Stimulated activated CD8-positive, alpha-beta memory T cell treated with anti-CD3 and anti-CD28 coated beads, Interleukin-2, amount 100 ng/mL, for 48 hours (primary cell): ENCODE data around the gene IFFO2.

Experiments used
- DNase-seq, 2 donors: peaks; one replicate each; pipeline ENCODE4 v3.0.0-alpha.2; 2020; ENCODE audit warnings: low read depth in 2 of 2

The IFFO2 gene

GRCh38 chr1:18950401-18951026 is 6.0 kb downstream of the IFFO2 start:
- DNase-seq: peak in 1 of 2 donors; percentile 31

GRCh38 chr1:18949686-18950400 is 6.6 kb downstream of the IFFO2 start:
- DNase-seq: no peak

- DNase-seq: no peak
Measured at GRCh38 chr1:18948913-18949685, 7.4 kb downstream of the IFFO2 start.

- peak in 1 of 2 donors; percentile 27 for DNase-seq
Measured at GRCh38 chr1:18948048-18948912, 8.2 kb downstream of the IFFO2 start.

GRCh38 chr1:18947570-18947969 is 8.9 kb downstream of the IFFO2 start:
- no peak for DNase-seq

GRCh38 chr1:18946550-18947381 is 9.7 kb downstream of the IFFO2 start:
- no peak for DNase-seq

- no peak for DNase-seq
Measured at GRCh38 chr1:18945401-18945849, 11.1 kb downstream of the IFFO2 start.

- no peak for DNase-seq
Measured at GRCh38 chr1:18944810-18945209, 11.7 kb downstream of the IFFO2 start.

- no peak for DNase-seq
Measured at GRCh38 chr1:18943914-18944572, 12.4 kb downstream of the IFFO2 start.

- no peak for DNase-seq
Measured at GRCh38 chr1:18943162-18943561, 13.3 kb downstream of the IFFO2 start.

- DNase-seq: no peak
Measured at GRCh38 chr1:18942340-18942739, 14.1 kb downstream of the IFFO2 start.

GRCh38 chr1:18941221-18942141 is 15.0 kb downstream of the IFFO2 start:
- no peak for DNase-seq

- DNase-seq: no peak
Measured at GRCh38 chr1:18940303-18941020, 16.0 kb downstream of the IFFO2 start.

GRCh38 chr1:18939398-18940302 is 16.8 kb downstream of the IFFO2 start:
- DNase-seq: no peak

- DNase-seq: no peak
Measured at GRCh38 chr1:18938707-18939070, 17.8 kb downstream of the IFFO2 start.

GRCh38 chr1:18938008-18938706 is 18.3 kb downstream of the IFFO2 start:
- no peak for DNase-seq

- DNase-seq: no peak
Measured at GRCh38 chr1:18937539-18937938, 18.9 kb downstream of the IFFO2 start.
